DOHH2 (cell line): ENCODE measurements around the gene PTPN12.
"Not testable (repeated sequence)": the region's sequence is repeated elsewhere in the genome, so short reads cannot be mapped to it uniquely, and the experiment has no call there.

ENCODE experiments used
- H3F3A ChIP-seq: fragments of 200-600 bp; sonication (generic), shearing (Covaris generic); 2 replicates; pipeline ENCODE4 v1.6.0; 2016; ENCODE audit warnings: antibody characterized with exemption, mild to moderate bottlenecking; ENCODE audit not compliant: control insufficient read depth, insufficient read depth
- H3K27ac ChIP-seq: fragments of 200-600 bp; sonication (generic); 2 replicates; pipeline ENCODE4 v1.5.1; 2014; ENCODE audit warnings: low read depth, mild to moderate bottlenecking, low read length, moderate library complexity
- H3K27me3 ChIP-seq: fragments of 200-600 bp; sonication (generic); 2 replicates; pipeline ENCODE4 v1.6.1; 2014; ENCODE audit warnings: mild to moderate bottlenecking, low read length, mixed read lengths; ENCODE audit not compliant: control insufficient read depth
- H3K36me3 ChIP-seq: fragments of 200-600 bp; sonication (generic); 2 replicates; pipeline ENCODE4 v1.6.1; 2014; ENCODE audit warnings: mild to moderate bottlenecking, low read length, moderate library complexity, mixed read lengths; ENCODE audit not compliant: control insufficient read depth
- H3K4me1 ChIP-seq: fragments of 200-600 bp; sonication (generic); 2 replicates; pipeline ENCODE4 v1.6.1; 2014; ENCODE audit warnings: mild to moderate bottlenecking, low read length, mixed read lengths; ENCODE audit not compliant: control insufficient read depth
- H3K4me2 ChIP-seq: fragments of 200-600 bp; sonication (generic); 2 replicates; pipeline ENCODE4 v1.6.0; 2014; ENCODE audit warnings: mild to moderate bottlenecking, low read length, moderate library complexity
- H3K4me3 ChIP-seq: fragments of 200-600 bp; sonication (generic); 2 replicates; pipeline ENCODE4 v1.5.1; 2014; ENCODE audit warnings: mild to moderate bottlenecking, low read length, mixed read lengths
- H3K79me2 ChIP-seq: fragments of 200-600 bp; sonication (generic); 2 replicates; pipeline ENCODE4 v1.6.1; 2014; ENCODE audit warnings: mild to moderate bottlenecking, low read length, mixed read lengths; ENCODE audit not compliant: control insufficient read depth
- H3K9me2 ChIP-seq: fragments of 200-600 bp; sonication (generic); replicated peaks from 2 replicates; pipeline ENCODE4 v1.6.1; 2014; ENCODE audit warnings: mild to moderate bottlenecking, low read length, mixed read lengths; ENCODE audit not compliant: control insufficient read depth
- H3K9me3 ChIP-seq: fragments of 200-600 bp; sonication (generic); 2 replicates; pipeline ENCODE4 v1.6.1; 2014; ENCODE audit warnings: antibody characterized with exemption, low read length, mixed read lengths; ENCODE audit not compliant: control insufficient read depth, insufficient read depth
- H4K20me1 ChIP-seq: fragments of 200-600 bp; sonication (generic); 2 replicates; pipeline ENCODE4 v1.6.0; 2014; ENCODE audit warnings: low read depth, mild to moderate bottlenecking, antibody characterized with exemption, low read length, moderate library complexity; ENCODE audit not compliant: control insufficient read depth, insufficient read depth
- CTCF ChIP-seq: fragments of 200-600 bp; sonication (generic); IDR thresholded peaks from one replicate; pipeline ENCODE4 v1.5.1; 2014; ENCODE audit warnings: antibody characterized with exemption, mild to moderate bottlenecking, low read depth, low read length; ENCODE audit not compliant: poor library complexity, severe bottlenecking
- EZH2phosphoT487 ChIP-seq: fragments of 200-600 bp; sonication (generic); IDR thresholded peaks from 2 replicates; pipeline ENCODE4 v1.6.1; 2017; ENCODE audit warnings: borderline replicate concordance, mild to moderate bottlenecking, antibody characterized with exemption, low read length, moderate library complexity, mixed read lengths

PTPN12 gene

DNA sequence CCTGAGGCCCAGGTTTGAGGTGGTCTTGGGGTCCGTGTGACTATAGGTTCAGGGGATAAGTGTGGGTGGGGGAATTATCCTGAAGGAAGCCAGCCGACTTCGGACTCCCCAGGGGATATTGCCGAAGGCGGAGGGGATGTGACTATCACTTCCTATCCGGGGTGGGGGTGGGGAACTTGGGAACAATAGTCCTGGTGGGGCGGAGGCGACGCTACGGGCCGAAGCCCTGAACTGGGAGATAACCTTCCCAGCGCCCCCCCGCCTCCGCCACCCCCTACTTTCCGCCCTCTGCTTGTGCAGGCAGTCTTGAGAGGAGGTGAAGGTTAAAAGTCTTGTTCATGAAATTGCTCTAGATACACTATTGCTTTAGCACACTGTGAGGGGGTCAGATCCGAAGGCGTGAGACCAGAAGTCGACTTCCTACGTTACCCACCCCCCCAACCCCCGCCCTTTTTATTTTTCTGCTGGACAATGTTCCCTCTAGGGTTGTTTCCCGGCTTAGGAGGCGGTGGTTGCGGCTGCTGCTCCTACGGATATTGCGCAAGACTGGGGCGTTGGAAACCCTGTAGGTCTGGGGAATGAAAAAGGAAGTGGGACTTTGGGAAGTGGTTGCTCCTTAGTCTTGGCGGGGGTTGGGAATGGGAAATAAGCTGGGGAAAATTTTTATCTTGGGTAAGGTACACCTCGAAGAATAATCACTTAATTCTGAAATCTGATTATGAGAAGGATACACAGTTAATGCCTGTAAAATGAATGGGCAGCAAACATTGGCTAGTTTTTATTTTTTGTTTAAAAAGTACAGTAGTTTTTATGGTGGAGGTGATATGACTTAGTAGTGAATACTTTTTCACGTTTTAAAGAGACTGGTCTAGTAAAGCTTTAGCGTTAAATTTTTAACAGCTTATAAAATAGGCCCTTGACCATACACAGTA is 1.5 kb downstream of the PTPN12 start:
- Histone ChIP-seq H3K27ac (no peak overlapping the region), H3K79me2 (peaks cover 6% of the 10 kb centered on the region), H3K4me1 (peaks cover 10% of the 10 kb centered on the region)

DNA sequence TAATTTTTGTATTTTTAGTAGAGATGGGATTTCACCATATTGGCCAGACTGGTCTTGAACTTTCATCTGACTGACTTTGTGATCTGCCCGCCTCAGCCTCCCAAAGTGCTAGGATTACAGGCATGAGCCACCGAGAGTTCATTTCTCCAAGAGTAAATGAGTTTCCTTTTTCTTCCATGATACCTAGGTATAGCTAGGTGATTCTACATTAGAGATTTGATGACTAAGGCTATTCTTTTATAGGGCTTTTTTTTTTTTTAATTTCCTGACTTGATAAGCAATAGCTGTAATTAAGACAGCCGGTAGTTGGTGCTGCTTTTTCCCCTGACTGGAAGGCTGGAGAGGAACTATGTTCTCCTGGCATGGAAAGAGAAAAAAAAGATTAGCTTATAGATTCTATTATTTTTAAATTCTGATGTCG is 3.3 kb downstream of the PTPN12 start:
- Histone ChIP-seq H3K4me1 (peaks cover 10% of the 10 kb centered on the region), H3K9me3 (no peaks in the 10 kb centered on the region), H3F3A (peaks cover 10% of the 10 kb centered on the region), H3K27ac (no peak overlapping the region), H3K36me3 (no peaks in the 10 kb centered on the region), H3K4me2 (no peak overlapping the region), H3K27me3 (peaks cover 24% of the 10 kb centered on the region), H3K79me2 (peaks cover 6% of the 10 kb centered on the region), H3K4me3 (no peak overlapping the region), H4K20me1 (peaks cover 3% of the 10 kb centered on the region; the same call in 1 of the 2 replicates), H3K9me2 (no peaks in the 10 kb centered on the region)
- TF ChIP-seq EZH2phosphoT487 (no peak), CTCF (no peak)

More for the DNA sequence above, 1.5 kb downstream of the PTPN12 start:
- Histone ChIP-seq H3K9me3 (no peaks in the 10 kb centered on the region), H3K9me2 (no peaks in the 10 kb centered on the region), H3F3A (peaks cover 10% of the 10 kb centered on the region), H3K36me3 (no peaks in the 10 kb centered on the region), H3K4me3 (peak overlapping the region; percentile 85), H3K4me2 (peak overlapping the region; percentile 95), H3K27me3 (peaks cover 24% of the 10 kb centered on the region), H4K20me1 (peaks cover 3% of the 10 kb centered on the region; the same call in 1 of the 2 replicates)
- no peak for TF ChIP-seq CTCF
- TF ChIP-seq EZH2phosphoT487, result no peak

GRCh38 chr7:77540993-77541392 is 3.9 kb downstream of the PTPN12 start:
- H3K27me3 ChIP-seq, result peaks cover 24% of the 10 kb centered on the region
- not testable (repeated sequence) for H3K9me3 ChIP-seq, H3K27ac ChIP-seq, H3K4me3 ChIP-seq, H3F3A ChIP-seq, H3K36me3 ChIP-seq, H3K79me2 ChIP-seq, H3K9me2 ChIP-seq, H3K4me2 ChIP-seq, H4K20me1 ChIP-seq
- peaks cover 10% of the 10 kb centered on the region for H3K4me1 ChIP-seq

- H4K20me1 ChIP-seq, result peaks cover 3% of the 10 kb centered on the region; the same call in 1 of the 2 replicates
- H3K9me2 ChIP-seq, result no peaks in the 10 kb centered on the region
- H3K36me3 ChIP-seq, result no peaks in the 10 kb centered on the region
- peaks cover 6% of the 10 kb centered on the region for H3K79me2 ChIP-seq
- no peak overlapping the region for H3K27ac ChIP-seq
- TF ChIP-seq CTCF (no peak), EZH2phosphoT487 (no peak)
- H3F3A ChIP-seq, result peaks cover 7% of the 10 kb centered on the region
- no peak overlapping the region for H3K4me2 ChIP-seq
- H3K4me1 ChIP-seq, result peaks cover 10% of the 10 kb centered on the region
- no peaks in the 10 kb centered on the region for H3K9me3 ChIP-seq
- peaks cover 24% of the 10 kb centered on the region for H3K27me3 ChIP-seq
- H3K4me3 ChIP-seq, result no peak overlapping the region
Measured at GRCh38 chr7:77542409-77542808, 5.3 kb downstream of the PTPN12 start.
